ENCODE results near the gene RIIAD1. TPM values are rescaled to one million over a fixed set of nuclear protein-coding genes. Genes with fewer than 3 reads are reported as not detected.

RIIAD1 gene
- total and polyA plus RNA-seq, 9 donors: 0.51 to 34.9 (median 0.61) TPM; not detected in 5

GRCh38 chr1:151692226-151692625 lies 29.1 kb upstream of the RIIAD1 start:
- Histone ChIP-seq H3K9me3 (no peaks in the 10 kb centered on the region), H3K27ac (no peak overlapping the region), H3K4me1 (ENCODE audit: insufficient read depth) (no peaks in the 10 kb centered on the region), H3K4me3 (no peak overlapping the region), H3K27me3 (no peaks in the 10 kb centered on the region), H3K36me3 (no peaks in the 10 kb centered on the region)
- TF ChIP-seq POLR2A (IDR thresholded peaks at IDR 0.05): no peak
- no peak for TF ChIP-seq CTCF (IDR thresholded peaks at IDR 0.05)
- no peak for TF ChIP-seq EP300 (IDR thresholded peaks at IDR 0.05)
- intact Hi-C loops (cut with DNase I): no loop called here
- no peak for DNase-seq
- WGBS, 3 donors: 85 to 88% (median 87%) methylated on average over 3 of the region's 3 CpGs

- H3K4me3 ChIP-seq: no peak overlapping the region
- no peaks in the 10 kb centered on the region for H3K27me3 ChIP-seq
- intact Hi-C loops (cut with DNase I): no loop called here
- H3K36me3 ChIP-seq: no peaks in the 10 kb centered on the region
- DNase-seq: no peak
- 74 to 75% (median 74%) methylated on average over 4 of the region's 4 CpGs for WGBS, 3 donors
- H3K4me1 ChIP-seq (ENCODE audit: insufficient read depth): no peaks in the 10 kb centered on the region
- TF ChIP-seq CTCF (IDR thresholded peaks at IDR 0.05) (no peak), EP300 (IDR thresholded peaks at IDR 0.05) (no peak), POLR2A (IDR thresholded peaks at IDR 0.05) (no peak)
- H3K9me3 ChIP-seq: no peaks in the 10 kb centered on the region
- H3K27ac ChIP-seq: no peak overlapping the region
Observed at GRCh38 chr1:151693057-151693651, 28.2 kb upstream of the RIIAD1 start.

GRCh38 chr1:151701515-151701914 lies 19.8 kb upstream of the RIIAD1 start:
- Histone ChIP-seq H3K27me3 (no peaks in the 10 kb centered on the region), H3K4me3 (no peak overlapping the region), H3K36me3 (no peaks in the 10 kb centered on the region), H3K27ac (no peak overlapping the region), H3K4me1 (ENCODE audit: insufficient read depth) (no peaks in the 10 kb centered on the region), H3K9me3 (no peaks in the 10 kb centered on the region)
- no peak for TF ChIP-seq CTCF (IDR thresholded peaks at IDR 0.05)
- TF ChIP-seq POLR2A (IDR thresholded peaks at IDR 0.05): no peak
- no peak for TF ChIP-seq EP300 (IDR thresholded peaks at IDR 0.05)
- no peak for DNase-seq
- intact Hi-C loops (cut with DNase I): no loop called here
- 92 to 94% (median 94%) methylated on average over 5 of the region's 5 CpGs for WGBS, 3 donors

- 35 to 42% (median 36%) methylated on average over 8 of the region's 8 CpGs for WGBS, 3 donors
- intact Hi-C loops (cut with DNase I): no loop called here
- no peak overlapping the region for H3K27ac ChIP-seq
- no peaks in the 10 kb centered on the region for H3K27me3 ChIP-seq
- no peak overlapping the region for H3K4me3 ChIP-seq
- H3K4me1 ChIP-seq (ENCODE audit: insufficient read depth): no peaks in the 10 kb centered on the region
- no peaks in the 10 kb centered on the region for H3K9me3 ChIP-seq
- no peak for DNase-seq
- TF ChIP-seq POLR2A (IDR thresholded peaks at IDR 0.05): no peak
- TF ChIP-seq CTCF (IDR thresholded peaks at IDR 0.05): no peak
- TF ChIP-seq EP300 (IDR thresholded peaks at IDR 0.05): no peak
- H3K36me3 ChIP-seq: no peaks in the 10 kb centered on the region
Observed at GRCh38 chr1:151702936-151703335, 18.4 kb upstream of the RIIAD1 start.
